ENCODE data around the gene PDF. TPM values are rescaled to one million over a fixed set of nuclear protein-coding genes. Genes with fewer than 3 reads are reported as not detected.

PDF gene
- total and polyA plus RNA-seq, 2 of the 13 experiments (the other 11 are each of a cell fraction or from before 2014, with no cell fraction given), result 12.4 to 48.8 TPM

DNA sequence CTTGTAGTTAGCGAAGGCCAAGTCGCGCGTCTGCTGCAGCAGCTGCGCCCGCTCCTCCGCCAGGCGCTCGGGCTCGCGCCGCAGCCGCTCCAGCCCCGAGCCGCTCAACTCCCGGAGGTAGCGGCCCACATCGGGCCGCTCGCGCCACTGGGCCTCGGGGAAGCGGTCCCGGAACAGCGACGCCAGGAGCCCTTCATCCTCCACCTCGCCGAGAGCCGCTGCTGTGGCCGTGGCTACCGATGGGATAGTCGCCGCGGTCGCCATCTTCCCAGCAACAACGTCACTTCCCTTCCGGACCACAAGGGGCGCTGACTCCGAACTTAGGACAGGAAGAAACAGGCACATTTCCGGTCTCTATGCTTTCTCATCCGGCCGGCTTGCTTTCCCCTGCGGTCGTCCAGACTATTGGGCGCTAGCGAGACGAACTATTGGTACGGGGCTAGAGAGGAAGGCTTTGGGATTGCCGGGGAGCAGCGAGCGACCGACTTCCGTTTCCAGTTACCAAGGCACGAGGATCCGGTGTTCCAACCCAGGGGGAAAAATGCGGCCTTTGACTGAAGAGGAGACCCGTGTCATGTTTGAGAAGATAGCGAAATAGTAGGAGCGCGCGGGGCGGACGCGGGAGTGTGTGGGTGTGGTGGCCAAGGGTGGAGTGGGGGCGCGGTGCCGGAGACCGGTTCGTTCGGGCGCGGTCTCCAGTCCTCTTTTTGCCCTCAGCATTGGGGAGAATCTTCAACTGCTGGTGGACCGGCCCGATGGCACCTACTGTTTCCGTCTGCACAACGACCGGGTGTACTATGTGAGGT lies 9.1 kb upstream of the PDF start, which contains the start of the genes COG8 and NIP7 (continued):
- TF ChIP-seq, protein P1, sequence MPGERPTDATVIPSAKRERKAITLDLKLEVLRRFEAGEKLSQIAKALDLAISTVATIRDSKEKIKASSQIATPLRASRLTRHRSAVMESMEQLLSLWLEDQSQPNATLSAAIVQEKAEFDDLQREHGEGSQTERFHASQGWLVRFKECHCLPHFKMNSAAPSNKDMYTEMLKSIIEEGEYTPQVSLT (CRISPR knock-in tag; IDR thresholded peaks at IDR 0.05; ENCODE audit: borderline replicate concordance, low read depth), result 0 out of 2 replicates have a peak, but pooled peaks have one; percentile 56
- 0 out of 2 replicates have a peak, but pooled peaks have one; percentile 54 for TF ChIP-seq PBX3 (CRISPR knock-in tag; IDR thresholded peaks at IDR 0.05; ENCODE audit: borderline replicate concordance)
- TF ChIP-seq NR3C1 (CRISPR knock-in tag; IDR thresholded peaks at IDR 0.05), result peak; percentile 34; the same call in 1 of the 2 replicates
- TF ChIP-seq, protein P2, sequence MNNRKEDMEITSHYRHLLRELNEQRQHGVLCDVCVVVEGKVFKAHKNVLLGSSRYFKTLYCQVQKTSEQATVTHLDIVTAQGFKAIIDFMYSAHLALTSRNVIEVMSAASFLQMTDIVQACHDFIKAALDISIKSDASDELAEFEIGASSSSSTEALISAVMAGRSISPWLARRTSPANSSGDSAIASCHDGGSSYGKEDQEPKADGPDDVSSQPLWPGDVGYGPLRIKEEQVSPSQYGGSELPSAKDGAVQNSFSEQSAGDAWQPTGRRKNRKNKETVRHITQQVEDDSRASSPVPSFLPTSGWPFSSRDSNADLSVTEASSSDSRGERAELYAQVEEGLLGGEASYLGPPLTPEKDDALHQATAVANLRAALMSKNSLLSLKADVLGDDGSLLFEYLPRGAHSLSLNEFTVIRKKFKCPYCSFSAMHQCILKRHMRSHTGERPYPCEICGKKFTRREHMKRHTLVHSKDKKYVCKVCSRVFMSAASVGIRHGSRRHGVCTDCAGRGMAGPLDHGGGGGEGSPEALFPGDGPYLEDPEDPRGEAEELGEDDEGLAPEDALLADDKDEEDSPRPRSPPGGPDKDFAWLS (CRISPR knock-in tag; IDR thresholded peaks at IDR 0.05; ENCODE audit: borderline replicate concordance), result no peak
- peak; percentile 82; the same call in 1 of the 2 replicates for TF ChIP-seq MYNN (CRISPR knock-in tag; IDR thresholded peaks at IDR 0.05; ENCODE audit: low read depth)
- TF ChIP-seq ZNF747 (CRISPR knock-in tag; IDR thresholded peaks at IDR 0.05; ENCODE audit: borderline replicate concordance), result peak; percentile 83; the same call in 1 of the 2 replicates
- no peak for TF ChIP-seq ZNF713 (CRISPR knock-in tag; IDR thresholded peaks at IDR 0.05)
- no peak for TF ChIP-seq EED (CRISPR knock-in tag; IDR thresholded peaks at IDR 0.05)
- TF ChIP-seq MEIS1 (CRISPR knock-in tag; IDR thresholded peaks at IDR 0.05; ENCODE audit: borderline replicate concordance), result peak; percentile 5
- peak; percentile 56 for TF ChIP-seq ZNF883 (CRISPR knock-in tag; IDR thresholded peaks at IDR 0.05; ENCODE audit: not compliant biosample characterization)
- 0 out of 2 replicates have a peak, but pooled peaks have one; percentile 36 for TF ChIP-seq ZNF318 (CRISPR knock-in tag; IDR thresholded peaks at IDR 0.05)
- TF ChIP-seq SRY (CRISPR knock-in tag; IDR thresholded peaks at IDR 0.05), result peak; percentile 82
- TF ChIP-seq SALL2 (CRISPR knock-in tag; IDR thresholded peaks at IDR 0.05), result peak; percentile 80
- TF ChIP-seq, protein P3, sequence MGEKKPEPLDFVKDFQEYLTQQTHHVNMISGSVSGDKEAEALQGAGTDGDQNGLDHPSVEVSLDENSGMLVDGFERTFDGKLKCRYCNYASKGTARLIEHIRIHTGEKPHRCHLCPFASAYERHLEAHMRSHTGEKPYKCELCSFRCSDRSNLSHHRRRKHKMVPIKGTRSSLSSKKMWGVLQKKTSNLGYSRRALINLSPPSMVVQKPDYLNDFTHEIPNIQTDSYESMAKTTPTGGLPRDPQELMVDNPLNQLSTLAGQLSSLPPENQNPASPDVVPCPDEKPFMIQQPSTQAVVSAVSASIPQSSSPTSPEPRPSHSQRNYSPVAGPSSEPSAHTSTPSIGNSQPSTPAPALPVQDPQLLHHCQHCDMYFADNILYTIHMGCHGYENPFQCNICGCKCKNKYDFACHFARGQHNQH (CRISPR knock-in tag; IDR thresholded peaks at IDR 0.05), result peak; percentile 100
